Raji (cell line): ENCODE results near the gene SLC35E4.

ENCODE experiments used
- POLR2A ChIP-seq: IDR thresholded peaks from 2 replicates; pipeline ENCODE4 v1.6.1; 2011; ENCODE audit warnings: low read depth, low read length, control low read depth; ENCODE audit not compliant: insufficient read depth

Gene SLC35E4

DNA sequence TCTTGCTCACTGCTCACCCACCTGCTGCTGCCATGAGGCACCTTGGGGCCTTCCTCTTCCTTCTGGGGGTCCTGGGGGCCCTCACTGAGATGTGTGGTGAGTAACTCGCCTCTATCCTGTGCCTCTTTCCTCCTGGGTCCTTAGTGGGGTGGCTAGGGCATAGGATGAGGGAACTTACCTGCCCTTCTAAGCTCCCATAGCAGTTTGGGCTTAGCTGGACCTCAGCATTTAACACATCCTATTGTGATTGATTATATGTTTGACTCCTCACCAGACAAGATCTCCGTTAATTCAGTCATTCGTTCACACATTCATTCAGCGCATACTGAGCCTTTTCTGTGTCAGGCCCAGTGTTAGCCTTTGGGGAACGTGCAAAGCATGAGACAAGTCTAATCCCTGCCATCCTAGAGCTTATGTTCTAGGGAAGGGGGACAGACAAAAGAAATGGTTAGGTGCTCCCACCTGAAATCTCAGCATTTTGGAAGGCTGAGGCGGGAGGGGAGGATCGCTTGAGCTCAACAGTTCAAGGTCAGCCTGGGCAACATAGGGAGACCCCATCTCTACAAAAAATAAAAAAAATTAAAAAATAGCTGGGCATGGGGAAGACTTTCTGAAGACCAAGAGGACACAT, 28.2 kb upstream of the SLC35E4 start:
- no peak for TF ChIP-seq POLR2A

DNA sequence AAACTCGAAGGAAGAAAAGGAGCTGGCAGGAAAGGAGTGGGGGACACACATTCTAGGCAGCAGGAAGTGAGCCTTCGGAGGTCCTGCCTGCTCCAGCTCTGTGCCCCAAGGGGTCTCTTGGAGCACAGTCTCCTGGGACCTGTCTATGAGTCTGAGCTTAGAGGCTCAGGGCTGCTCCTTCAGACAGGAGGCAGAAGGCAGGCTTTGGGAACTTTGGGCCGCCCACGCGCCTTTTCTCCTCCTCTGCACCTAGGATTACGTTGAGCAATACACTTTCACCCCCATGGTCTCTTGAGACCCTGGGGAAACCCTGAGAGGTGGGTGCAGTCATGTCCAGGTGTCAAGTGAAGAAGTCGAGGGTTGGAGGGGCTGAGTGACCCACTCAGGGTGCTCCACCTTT, 27.6 kb upstream of the SLC35E4 start:
- no peak for TF ChIP-seq POLR2A

GRCh38 chr22:30609260-30610185, 26.1 kb upstream of the SLC35E4 start:
- no peak for TF ChIP-seq POLR2A

DNA sequence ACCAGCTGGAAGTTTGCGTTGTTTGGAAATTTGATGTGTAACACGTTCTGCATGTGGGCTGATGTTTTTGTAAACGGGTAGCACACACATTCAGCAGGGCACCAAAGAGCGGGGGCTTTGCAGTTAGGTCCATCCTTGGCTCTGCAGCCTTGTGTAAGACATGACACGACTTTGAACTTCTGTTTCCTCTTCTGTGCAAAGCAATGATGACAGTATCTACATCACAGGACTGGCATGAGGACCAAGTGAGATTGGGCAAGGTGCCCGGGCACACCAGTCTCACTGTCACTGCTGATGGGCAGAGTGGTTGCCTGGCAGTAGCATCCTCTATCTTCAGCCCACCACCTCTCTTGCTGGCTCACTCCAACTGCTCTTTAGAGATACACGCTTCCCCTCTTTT, 25.3 kb upstream of the SLC35E4 start:
- TF ChIP-seq POLR2A = no peak

- TF ChIP-seq POLR2A = no peak
Observed at GRCh38 chr22:30611197-30611596, 24.4 kb upstream of the SLC35E4 start.

- no peak for TF ChIP-seq POLR2A
Observed at GRCh38 chr22:30612789-30613188, 22.8 kb upstream of the SLC35E4 start.

- no peak for TF ChIP-seq POLR2A
Observed at GRCh38 chr22:30614268-30614667, 21.3 kb upstream of the SLC35E4 start.

GRCh38 chr22:30614879-30615278, 20.7 kb upstream of the SLC35E4 start:
- TF ChIP-seq POLR2A = no peak

GRCh38 chr22:30615543-30615954, 20.0 kb upstream of the SLC35E4 start:
- no peak for TF ChIP-seq POLR2A

GRCh38 chr22:30617819-30618218, 17.8 kb upstream of the SLC35E4 start:
- TF ChIP-seq POLR2A = no peak

DNA sequence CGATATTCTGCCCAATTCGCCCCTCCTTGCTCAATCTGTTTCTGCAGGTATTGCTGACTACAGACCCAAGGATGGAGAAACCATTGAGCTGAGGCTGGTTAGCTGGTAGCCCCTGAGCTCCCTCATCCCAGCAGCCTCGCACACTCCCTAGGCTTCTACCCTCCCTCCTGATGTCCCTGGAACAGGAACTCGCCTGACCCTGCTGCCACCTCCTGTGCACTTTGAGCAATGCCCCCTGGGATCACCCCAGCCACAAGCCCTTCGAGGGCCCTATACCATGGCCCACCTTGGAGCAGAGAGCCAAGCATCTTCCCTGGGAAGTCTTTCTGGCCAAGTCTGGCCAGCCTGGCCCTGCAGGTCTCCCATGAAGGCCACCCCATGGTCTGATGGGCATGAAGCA, 9.2 kb upstream of the SLC35E4 start:
- no peak for TF ChIP-seq POLR2A

GRCh38 chr22:30627471-30627870, 8.1 kb upstream of the SLC35E4 start:
- TF ChIP-seq POLR2A = no peak

DNA sequence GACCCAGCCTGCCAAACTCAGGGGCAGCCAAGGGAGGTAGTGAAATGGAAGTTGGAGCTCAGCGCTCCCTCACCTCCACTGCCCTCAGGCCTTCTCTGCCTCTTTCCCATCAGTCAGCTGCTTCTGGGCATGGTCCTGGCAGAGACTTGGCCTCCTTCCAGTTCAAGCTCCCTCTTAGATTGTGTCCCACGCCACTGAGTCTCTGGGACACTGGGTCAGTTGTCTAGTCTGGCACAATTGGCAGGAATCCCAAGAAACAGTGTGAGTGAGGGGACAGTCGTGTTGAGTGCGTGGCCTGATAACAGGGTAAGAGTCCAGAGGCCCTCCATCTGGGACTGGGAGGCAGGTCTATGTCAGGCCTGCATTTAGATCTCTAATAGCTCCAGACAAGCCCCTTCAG, 7.1 kb upstream of the SLC35E4 start:
- TF ChIP-seq POLR2A = no peak

DNA sequence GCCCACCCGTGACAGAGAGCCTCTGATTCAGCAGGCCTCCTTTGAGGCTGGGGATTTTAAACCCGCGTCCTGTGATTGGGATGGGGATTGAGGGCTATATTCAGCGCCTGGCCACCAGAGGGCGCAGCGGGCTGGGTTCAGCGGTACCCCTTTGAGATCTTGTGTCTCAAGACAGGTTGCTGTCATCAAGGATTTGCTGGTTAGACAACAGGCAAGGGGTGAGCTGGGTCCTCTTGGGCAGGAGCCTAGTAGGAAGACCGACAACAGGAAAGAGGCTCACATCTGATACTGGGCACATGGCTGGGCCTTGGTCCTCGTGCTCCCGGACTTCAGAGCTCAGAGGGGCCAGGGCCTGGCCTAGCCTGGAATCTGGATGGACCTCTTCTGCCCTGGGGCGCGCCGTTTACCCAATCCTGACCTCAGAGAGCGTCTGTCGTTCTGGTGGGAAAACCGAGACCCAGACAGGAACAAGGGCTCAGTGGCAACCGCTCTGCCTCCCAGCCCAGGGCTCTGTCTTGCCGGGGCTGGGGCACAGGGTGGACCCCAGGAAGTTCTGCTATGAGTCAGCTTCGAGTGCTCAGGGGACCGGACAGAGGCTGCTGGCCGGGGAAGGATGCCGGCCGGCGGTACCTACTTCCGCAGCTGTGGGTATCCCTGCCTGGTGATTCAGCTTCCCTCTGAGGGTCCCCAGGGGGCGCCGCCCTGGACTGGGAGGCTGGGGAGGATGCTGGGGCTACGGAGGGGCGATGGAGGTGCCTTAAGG, 929 bp upstream of the SLC35E4 start:
- peak; percentile 38 for TF ChIP-seq POLR2A

GRCh38 chr22:30636226-30637077, 871 bp downstream of the SLC35E4 start:
- no peak for TF ChIP-seq POLR2A
